Chondrocyte (in vitro differentiated cells): Measurements from ENCODE around the gene CMIP. TPM values are rescaled to one million over a fixed set of nuclear protein-coding genes. Genes with fewer than 3 reads are reported as not detected.
"Not testable (repeated sequence)": the region's sequence is repeated elsewhere in the genome, so short reads cannot be mapped to it uniquely, and the experiment has no call there.

Source experiments
- DNase-seq: peaks from one replicate; pipeline ENCODE4 v3.0.0; 2021; ENCODE audit warnings: mixed read lengths, low spot score
- H3K27ac Mint-ChIP-seq: one replicate; pipeline ENCODE4 v1.8.0; 2021; ENCODE audit warnings: mild to moderate bottlenecking, moderate library complexity, mixed read lengths; ENCODE audit not compliant: unreplicated experiment
- H3K27me3 Mint-ChIP-seq: 2 replicates; pipeline ENCODE4 v1.8.0; 2021; ENCODE audit warnings: low read depth, mixed read lengths
- H3K36me3 Mint-ChIP-seq: 2 replicates; pipeline ENCODE4 v1.8.0; 2021; ENCODE audit warnings: low read depth, mixed read lengths
- H3K4me1 Mint-ChIP-seq: 2 replicates; pipeline ENCODE4 v1.8.0; 2021; ENCODE audit warnings: low read depth, mild to moderate bottlenecking, mixed read lengths
- H3K4me3 Mint-ChIP-seq: one replicate; pipeline ENCODE4 v1.8.0; 2021; ENCODE audit warnings: mild to moderate bottlenecking, moderate library complexity, mixed read lengths; ENCODE audit not compliant: unreplicated experiment
- H3K9me3 Mint-ChIP-seq: 2 replicates; pipeline ENCODE4 v1.8.0; 2021; ENCODE audit warnings: low read depth, mixed read lengths
- CTCF ChIP-seq: fragments of 200-600 bp; sonication (generic); IDR thresholded peaks from 2 replicates; pipeline ENCODE4 v1.5.0; 2021; ENCODE audit warnings: antibody characterized with exemption, mild to moderate bottlenecking, moderate library complexity
- total RNA-seq: library from RNA; stranded (reverse); gene quantifications from 3 replicates; pipeline ENCODE4 v1.2.1, GENCODE V29; 2021

The CMIP gene
- total RNA-seq, 1 donor from 2014 or later = 62.9 TPM

GRCh38 chr16:81575834-81576233 is 131.2 kb downstream of the CMIP start:
- H3K36me3 Mint-ChIP-seq = no peaks in the 10 kb centered on the region
- no peak overlapping the region for H3K27ac Mint-ChIP-seq
- H3K4me1 Mint-ChIP-seq = no peaks in the 10 kb centered on the region
- no peaks in the 10 kb centered on the region for H3K9me3 Mint-ChIP-seq
- peak; percentile 19 for DNase-seq
- no peak overlapping the region for H3K4me3 Mint-ChIP-seq
- TF ChIP-seq CTCF = no peak
- H3K27me3 Mint-ChIP-seq = no peaks in the 10 kb centered on the region

GRCh38 chr16:81576696-81577095 is 132.1 kb downstream of the CMIP start:
- TF ChIP-seq CTCF = no peak

GRCh38 chr16:81577272-81577671 is 132.7 kb downstream of the CMIP start:
- H3K36me3 Mint-ChIP-seq, H3K9me3 Mint-ChIP-seq, H3K4me3 Mint-ChIP-seq, DNase-seq, H3K4me1 Mint-ChIP-seq, H3K27ac Mint-ChIP-seq, H3K27me3 Mint-ChIP-seq: not testable (repeated sequence)

More at GRCh38 chr16:81576696-81577095, 132.1 kb downstream of the CMIP start:
- H3K27ac Mint-ChIP-seq = no peak overlapping the region
- H3K4me1 Mint-ChIP-seq = no peaks in the 10 kb centered on the region
- no peaks in the 10 kb centered on the region for H3K27me3 Mint-ChIP-seq
- H3K9me3 Mint-ChIP-seq = no peaks in the 10 kb centered on the region
- no peak overlapping the region for H3K4me3 Mint-ChIP-seq
- no peak for DNase-seq
- no peaks in the 10 kb centered on the region for H3K36me3 Mint-ChIP-seq

GRCh38 chr16:81578076-81578475 is 133.5 kb downstream of the CMIP start:
- Mint-ChIP-seq H3K4me3 (no peak overlapping the region), H3K27me3 (no peaks in the 10 kb centered on the region), H3K36me3 (no peaks in the 10 kb centered on the region), H3K4me1 (peaks cover 5% of the 10 kb centered on the region), H3K27ac (no peak overlapping the region), H3K9me3 (no peaks in the 10 kb centered on the region)
- no peak for DNase-seq
- no peak for TF ChIP-seq CTCF

- no peaks in the 10 kb centered on the region for H3K36me3 Mint-ChIP-seq
- no peaks in the 10 kb centered on the region for H3K27me3 Mint-ChIP-seq
- TF ChIP-seq CTCF = no peak
- DNase-seq = peak; percentile 64
- no peaks in the 10 kb centered on the region for H3K9me3 Mint-ChIP-seq
- peaks cover 11% of the 10 kb centered on the region for H3K4me1 Mint-ChIP-seq
- H3K27ac Mint-ChIP-seq = no peak overlapping the region
- no peak overlapping the region for H3K4me3 Mint-ChIP-seq
These were observed 134.2 kb downstream of the CMIP start for GRCh38 chr16:81578636-81579413.

- H3K27me3 Mint-ChIP-seq = no peaks in the 10 kb centered on the region
- H3K27ac Mint-ChIP-seq = no peak overlapping the region
- DNase-seq = no peak
These were observed 136.5 kb downstream of the CMIP start for GRCh38 chr16:81581107-81581506.

More at GRCh38 chr16:81581107-81581506, 136.5 kb downstream of the CMIP start:
- TF ChIP-seq CTCF = no peak
- Mint-ChIP-seq H3K9me3 (no peaks in the 10 kb centered on the region), H3K36me3 (no peaks in the 10 kb centered on the region), H3K4me1 (peaks cover 22% of the 10 kb centered on the region), H3K4me3 (no peak overlapping the region)
